Activated naive CD4-positive, alpha-beta T cell treated with anti-CD3 and anti-CD28 coated beads, Interleukin-2, amount 50 U/mL, for 72 hours (primary cell): ENCODE data around the gene SLC12A7. TPM values are rescaled to one million over a fixed set of nuclear protein-coding genes. Genes with fewer than 3 reads are reported as not detected.

Experiments
- ATAC-seq, 2 donors: fragments of 150-1000 bp; cut with Tn5 transposase; 2 replicates each; pipeline ENCODE4 v1.10.0; 2021; ENCODE audit warnings: mild to moderate bottlenecking in 2 of 2, moderate library complexity in 2 of 2
- DNase-seq, 2 donors: peaks; one replicate each; pipeline ENCODE4 v3.0.0; 2021 to 2022; ENCODE audit warnings: low spot score in 2 of 2
- H3K27ac Mint-ChIP-seq, 2 donors: one replicate each; pipeline ENCODE4 v1.8.0; 2022; ENCODE audit warnings: mild to moderate bottlenecking in 2 of 2, mixed read lengths in 2 of 2
- H3K36me3 Mint-ChIP-seq, 2 donors: one replicate each; pipeline ENCODE4 v1.8.0; 2022; ENCODE audit warnings: mixed read lengths in 2 of 2
- H3K9me3 Mint-ChIP-seq, 2 donors: one replicate each; pipeline ENCODE4 v1.8.0; 2022; ENCODE audit warnings: mixed read lengths in 2 of 2
- total RNA-seq, 2 donors: library from RNA; stranded (reverse); gene quantifications; one replicate each; pipeline ENCODE4 v1.2.3, GENCODE V29; 2022

Gene SLC12A7
- total RNA-seq, 2 donors from 2014 or later = 19.5 to 74.7 TPM

- no peak for DNase-seq
- H3K27ac Mint-ChIP-seq = no peak overlapping the region
- H3K36me3 Mint-ChIP-seq = peaks cover 0 to 3% of the 10 kb centered on the region in 2 donors
- no peak for ATAC-seq
- H3K9me3 Mint-ChIP-seq = peaks cover 8 to 9% of the 10 kb centered on the region in 2 donors
Observed at GRCh38 chr5:1036504-1037122, 75.2 kb downstream of the SLC12A7 start.

- DNase-seq (no peak), ATAC-seq (peak in 1 of 2 donors; percentile 43)
- peaks cover 0 to under 1% of the 10 kb centered on the region in 2 donors for H3K9me3 Mint-ChIP-seq
- no peak overlapping the region for H3K27ac Mint-ChIP-seq
- no peaks in the 10 kb centered on the region for H3K36me3 Mint-ChIP-seq
Observed at GRCh38 chr5:1035421-1036405, 76.2 kb downstream of the SLC12A7 start.

GRCh38 chr5:1034986-1035385 is 76.9 kb downstream of the SLC12A7 start:
- ATAC-seq (no peak), DNase-seq (no peak)
- H3K9me3 Mint-ChIP-seq = no peaks in the 10 kb centered on the region
- H3K36me3 Mint-ChIP-seq = no peaks in the 10 kb centered on the region
- no peak overlapping the region for H3K27ac Mint-ChIP-seq

GRCh38 chr5:1034421-1034905 is 77.4 kb downstream of the SLC12A7 start:
- no peak for DNase-seq
- Mint-ChIP-seq H3K27ac (no peak overlapping the region), H3K9me3 (no peaks in the 10 kb centered on the region), H3K36me3 (no peaks in the 10 kb centered on the region)
- no peak for ATAC-seq

GRCh38 chr5:1033606-1034420 is 78.0 kb downstream of the SLC12A7 start:
- no peak for DNase-seq
- H3K36me3 Mint-ChIP-seq = no peaks in the 10 kb centered on the region
- no peak for ATAC-seq
- no peaks in the 10 kb centered on the region for H3K9me3 Mint-ChIP-seq
- no peak overlapping the region for H3K27ac Mint-ChIP-seq

- DNase-seq = no peak
- Mint-ChIP-seq H3K9me3 (no peaks in the 10 kb centered on the region), H3K27ac (no peak overlapping the region), H3K36me3 (no peaks in the 10 kb centered on the region)
- ATAC-seq = no peak
Observed at GRCh38 chr5:1033178-1033577, 78.7 kb downstream of the SLC12A7 start.

- ATAC-seq (no peak), DNase-seq (no peak)
- H3K36me3 Mint-ChIP-seq = no peaks in the 10 kb centered on the region
- no peaks in the 10 kb centered on the region for H3K9me3 Mint-ChIP-seq
- no peak overlapping the region for H3K27ac Mint-ChIP-seq
Observed at GRCh38 chr5:1032551-1033027, 79.3 kb downstream of the SLC12A7 start.

- no peak overlapping the region for H3K27ac Mint-ChIP-seq
- H3K9me3 Mint-ChIP-seq = no peaks in the 10 kb centered on the region
- ATAC-seq (no peak), DNase-seq (no peak)
- H3K36me3 Mint-ChIP-seq = no peaks in the 10 kb centered on the region
Observed at GRCh38 chr5:1032011-1032410, 79.9 kb downstream of the SLC12A7 start.

- ATAC-seq (no peak), DNase-seq (no peak)
- Mint-ChIP-seq H3K27ac (no peak overlapping the region), H3K9me3 (no peaks in the 10 kb centered on the region), H3K36me3 (no peaks in the 10 kb centered on the region)
Observed at GRCh38 chr5:1031306-1031959, 80.4 kb downstream of the SLC12A7 start.

- H3K36me3 Mint-ChIP-seq = no peaks in the 10 kb centered on the region
- H3K27ac Mint-ChIP-seq = no peak overlapping the region
- DNase-seq (no peak), ATAC-seq (no peak)
- no peaks in the 10 kb centered on the region for H3K9me3 Mint-ChIP-seq
Observed at GRCh38 chr5:1030801-1031271, 81.0 kb downstream of the SLC12A7 start.

GRCh38 chr5:1029945-1030625 is 81.8 kb downstream of the SLC12A7 start:
- Mint-ChIP-seq H3K36me3 (no peaks in the 10 kb centered on the region), H3K27ac (no peak overlapping the region), H3K9me3 (no peaks in the 10 kb centered on the region)
- ATAC-seq (no peak), DNase-seq (no peak)

- no peaks in the 10 kb centered on the region for H3K9me3 Mint-ChIP-seq
Observed at GRCh38 chr5:1029282-1029944, 82.5 kb downstream of the SLC12A7 start.

GRCh38 chr5:1028481-1029281 is 83.2 kb downstream of the SLC12A7 start:
- Mint-ChIP-seq H3K9me3 (no peaks in the 10 kb centered on the region), H3K36me3 (no peaks in the 10 kb centered on the region), H3K27ac (no peak overlapping the region)
- DNase-seq = no peak
- ATAC-seq = no peak

More at GRCh38 chr5:1029282-1029944, 82.5 kb downstream of the SLC12A7 start:
- ATAC-seq = no peak
- no peaks in the 10 kb centered on the region for H3K36me3 Mint-ChIP-seq
- DNase-seq = no peak
- H3K27ac Mint-ChIP-seq = no peak overlapping the region

- ATAC-seq (no peak), DNase-seq (no peak)
- Mint-ChIP-seq H3K36me3 (no peaks in the 10 kb centered on the region), H3K9me3 (no peaks in the 10 kb centered on the region), H3K27ac (no peak overlapping the region)
Observed at GRCh38 chr5:1027631-1028441, 84.0 kb downstream of the SLC12A7 start.
